Measurements from ENCODE around the gene PTPRD.

The PTPRD gene

GRCh38 chr9:10059044-10059443, 553.8 kb downstream of the PTPRD start (continued):
- TF ChIP-seq ZNF239 (tag by site-specific recombination; IDR thresholded peaks at IDR 0.05) (no peak), ZNF514 (tag by site-specific recombination; IDR thresholded peaks at IDR 0.05) (no peak), WT1 (tag by site-specific recombination; IDR thresholded peaks at IDR 0.05) (no peak), ZNF10 (tag by site-specific recombination; IDR thresholded peaks at IDR 0.05) (no peak), ZNF558 (tag by site-specific recombination; IDR thresholded peaks at IDR 0.05) (no peak), ZBTB10 (tag by site-specific recombination; IDR thresholded peaks at IDR 0.05) (no peak), ELK4 (IDR thresholded peaks at IDR 0.05; ENCODE audit: borderline replicate concordance, low read depth, low read length) (no peak), ZNF138 (tag by site-specific recombination; IDR thresholded peaks at IDR 0.05; ENCODE audit: borderline replicate concordance) (no peak), REPIN1 (tag by site-specific recombination; IDR thresholded peaks at IDR 0.05; ENCODE audit: low read depth) (no peak), CTCF (tag by site-specific recombination; IDR thresholded peaks at IDR 0.05) (no peak), ZSCAN16 (tag by site-specific recombination; IDR thresholded peaks at IDR 0.05) (no peak), TSHZ1 (tag by site-specific recombination; IDR thresholded peaks at IDR 0.05; ENCODE audit: borderline replicate concordance) (no peak)

- Histone ChIP-seq H3K36me3 (ENCODE audit: control insufficient read depth in 2 of 2, insufficient read depth in 1 of 2, low read length in 2 of 2) (no peaks in the 10 kb centered on the region), H3K4me1 (ENCODE audit: control insufficient read depth, insufficient read depth, low read length) (no peaks in the 10 kb centered on the region), H3K9me3 (ENCODE audit: control insufficient read depth, insufficient read depth, low read depth, low read length) (no peaks in the 10 kb centered on the region), H3K4me3 (ENCODE audit: low read depth, low read length) (no peak overlapping the region), H3K27ac (ENCODE audit: extremely low read depth, low read depth, low read length) (no peak overlapping the region)
- CTCF ChIA-PET = interaction anchor here (1.2 to 1.3 kb wide), 2 partner anchors 10 to 213 kb away, joined by 5 read pairs; no protein-coding TSS in a partner anchor
- POLR2A ChIA-PET = no interaction called here
- TF ChIP-seq BCL6B (tag by site-specific recombination; IDR thresholded peaks at IDR 0.05) (no peak), ZNF341 (tag by site-specific recombination; IDR thresholded peaks at IDR 0.05; ENCODE audit: low read depth) (no peak), ZNF24 (tag by site-specific recombination; IDR thresholded peaks at IDR 0.05) (no peak), ZNF404 (tag by site-specific recombination; IDR thresholded peaks at IDR 0.05) (no peak), ZNF362 (tag by site-specific recombination; IDR thresholded peaks at IDR 0.05) (no peak), SP3 (tag by site-specific recombination; IDR thresholded peaks at IDR 0.05) (no peak), ZNF548 (tag by site-specific recombination; IDR thresholded peaks at IDR 0.05) (no peak), SCRT2 (tag by site-specific recombination; IDR thresholded peaks at IDR 0.05) (no peak), ZNF660 (tag by site-specific recombination; IDR thresholded peaks at IDR 0.05) (no peak), PRDM6 (tag by site-specific recombination; IDR thresholded peaks at IDR 0.05) (no peak), ZNF335 (tag by site-specific recombination; conservative IDR thresholded peaks at IDR 0.05) (no peak), GLIS1 (tag by site-specific recombination; IDR thresholded peaks at IDR 0.05) (no peak), ZNF558 (tag by site-specific recombination; IDR thresholded peaks at IDR 0.05) (no peak)
Observed at GRCh38 chr9:10055886-10056395, 556.9 kb downstream of the PTPRD start.
